Ascending aorta (tissue), 1 donor: ENCODE results near the gene SPEM1. TPM values are rescaled to one million over a fixed set of nuclear protein-coding genes. Genes with fewer than 3 reads are reported as not detected.

Experiments used
- total RNA-seq: library from RNA; depleted of rRNA; stranded (reverse); fragments of >200 nt; gene quantifications from one replicate; pipeline ENCODE4 v1.1.0, GENCODE V29; 2016

The SPEM1 gene
- total RNA-seq, 1 donor from 2014 or later: not detected

Other genes with a start within 250 kb of the SPEM1 start
- 3.9 TPM for gene ASGR1, start 241.0 kb upstream of the SPEM1 start, total RNA-seq
- gene DLG4, start 200.5 kb upstream of the SPEM1 start, total RNA-seq: 34.9 TPM
- 1,048 TPM for gene ACADVL, start 200.4 kb upstream of the SPEM1 start, total RNA-seq
- gene DVL2, start 185.8 kb upstream of the SPEM1 start, total RNA-seq: 17.2 TPM
- gene PHF23, start 180.9 kb upstream of the SPEM1 start, total RNA-seq: 13.3 TPM
- gene GABARAP, start 177.9 kb upstream of the SPEM1 start, total RNA-seq: 422 TPM
- gene CTDNEP1, start 168.6 kb upstream of the SPEM1 start, total RNA-seq: 81.4 TPM
- gene ELP5, start 168.1 kb upstream of the SPEM1 start, total RNA-seq: 106 TPM
- not detected for gene CLDN7, start 157.8 kb upstream of the SPEM1 start, total RNA-seq
- 4.9 TPM for gene SLC2A4, start 138.6 kb upstream of the SPEM1 start, total RNA-seq
- not detected for gene YBX2, start 125.7 kb upstream of the SPEM1 start, total RNA-seq
- 248 TPM for gene EIF5A, start 112.7 kb upstream of the SPEM1 start, total RNA-seq
- gene GPS2, start 105.0 kb upstream of the SPEM1 start, total RNA-seq: 52.4 TPM
- gene NEURL4, start 91.0 kb upstream of the SPEM1 start, total RNA-seq: 22.0 TPM
- gene ACAP1, start 83.8 kb upstream of the SPEM1 start, total RNA-seq: 12.0 TPM
- gene KCTD11, start 68.2 kb upstream of the SPEM1 start, total RNA-seq: 14.6 TPM
- gene TMEM95, start 65.2 kb upstream of the SPEM1 start, total RNA-seq: not detected
- 0.43 TPM for gene TNK1, start 39.2 kb upstream of the SPEM1 start, total RNA-seq
- 297 TPM for gene PLSCR3, start 25.8 kb upstream of the SPEM1 start, total RNA-seq
- 241 TPM for gene TMEM256, start 16.2 kb upstream of the SPEM1 start, total RNA-seq
- gene NLGN2, start 12.5 kb upstream of the SPEM1 start, total RNA-seq: 34.3 TPM
- gene SPEM2, start 5.3 kb downstream of the SPEM1 start, total RNA-seq: not detected
- gene SPEM3, start 8.5 kb downstream of the SPEM1 start, total RNA-seq: not detected
- 20.4 TPM for gene TMEM102, start 15.1 kb downstream of the SPEM1 start, total RNA-seq
- 0.32 TPM for gene FGF11, start 19.2 kb downstream of the SPEM1 start, total RNA-seq
- gene CHRNB1, start 24.7 kb downstream of the SPEM1 start, total RNA-seq: 5.0 TPM
- gene ZBTB4, start 59.3 kb downstream of the SPEM1 start, total RNA-seq: 67.9 TPM
- gene SLC35G6, start 61.1 kb downstream of the SPEM1 start, total RNA-seq: not detected
- 69.5 TPM for gene POLR2A, start 64.0 kb downstream of the SPEM1 start, total RNA-seq
- 88.6 TPM for gene TNFSF12, start 128.7 kb downstream of the SPEM1 start, total RNA-seq
- 17.5 TPM for gene TNFSF13, start 138.4 kb downstream of the SPEM1 start, total RNA-seq
- gene SENP3, start 141.6 kb downstream of the SPEM1 start, total RNA-seq: 92.0 TPM
- 151 TPM for gene CD68, start 159.3 kb downstream of the SPEM1 start, total RNA-seq
- gene MPDU1, start 163.5 kb downstream of the SPEM1 start, total RNA-seq: 157 TPM
- not detected for gene SOX15, start 169.8 kb downstream of the SPEM1 start, total RNA-seq
- 19.3 TPM for gene FXR2, start 194.6 kb downstream of the SPEM1 start, total RNA-seq
- gene SAT2, start 207.5 kb downstream of the SPEM1 start, total RNA-seq: 22.6 TPM
- not detected for gene SHBG, start 209.8 kb downstream of the SPEM1 start, total RNA-seq
- 0.11 TPM for gene ATP1B2, start 230.6 kb downstream of the SPEM1 start, total RNA-seq